K562 (cell line): ENCODE data around the gene MCFD2. TPM values are rescaled to one million over a fixed set of nuclear protein-coding genes. Genes with fewer than 3 reads are reported as not detected.

Experiments used
- BCLAF1 ChIP-seq, 2 experiments: fragments of 450-650 bp in 1 of 2; IDR thresholded peaks; 2 replicates each; pipeline ENCODE4 v1.6.1; 2011 to 2017; ENCODE audit warnings: low read depth in 2 of 2, antibody characterized with exemption in 1 of 2, borderline replicate concordance in 1 of 2, low read length in 1 of 2, mild to moderate bottlenecking in 1 of 2, mixed read lengths in 1 of 2; ENCODE audit not compliant: control insufficient read depth in 1 of 2
- CBFA2T3 ChIP-seq: fragments of 450-650 bp; IDR thresholded peaks from 2 replicates; pipeline ENCODE4 v1.6.1; 2017
- CHD7 ChIP-seq: fragments of 200-600 bp; sonication (generic); IDR thresholded peaks from one replicate; pipeline ENCODE4 v1.6.1; 2012; ENCODE audit warnings: mild to moderate bottlenecking, low read depth, low read length, inconsistent platforms
- ID3 ChIP-seq, 2 experiments: fragments of 250-450 bp in 1 of 2; fragments of 450-650 bp in 1 of 2; sonication (Bioruptor Pico) in 1 of 2; IDR thresholded peaks; 2 replicates each; pipeline versions ENCODE4 v1.6.1 to v1.8.0; 2016 to 2021; ENCODE audit warnings: mild to moderate bottlenecking in 2 of 2, moderate library complexity in 2 of 2, missing compliant biosample characterization in 1 of 2, missing genetic modification characterization in 1 of 2
- KHSRP ChIP-seq: fragments of 450-650 bp; IDR thresholded peaks from 2 replicates; pipeline ENCODE4 v1.6.1; 2017
- NRF1 ChIP-seq, 2 experiments: fragments of 450-650 bp; IDR thresholded peaks in 1 of 2; conservative IDR thresholded peaks in 1 of 2; 2 replicates each; pipeline ENCODE4 v1.6.1; 2014; ENCODE audit warnings: mild to moderate bottlenecking in 2 of 2
- SMARCC2 ChIP-seq: fragments of 450-650 bp; IDR thresholded peaks from 2 replicates; pipeline ENCODE4 v1.6.1; 2017; ENCODE audit warnings: antibody characterized with exemption, moderate library complexity, mild to moderate bottlenecking, low read depth
- TCFL5 ChIP-seq: fragments of 250-450 bp; sonication (Bioruptor Pico); conservative IDR thresholded peaks from 2 replicates; pipeline ENCODE4 v1.6.1; 2021; ENCODE audit warnings: mild to moderate bottlenecking, moderate library complexity, matching md5 sums
- ZBTB33 ChIP-seq: sonication (generic); formaldehyde crosslinking; IDR thresholded peaks from 2 replicates; pipeline ENCODE4 v1.8.1; 2023; ENCODE audit warnings: mild to moderate bottlenecking, missing genetic modification reagents
- polyA plus RNA-seq, 8 experiments: library from polyadenylated mRNA; depleted of rRNA in 4 of 8; stranded (reverse) in 5 of 8; unstranded in 3 of 8; fragments of >200 nt; fragmentation: Nextera tagmentation in 2 of 8; fragmentation: Illumina TruSeq in 1 of 8; extraction: Ambion mirVana in 2 of 8; extraction: Trizol in 1 of 8; gene quantifications; 2 replicates each; pipeline versions ENCODE4 v1.2.1 to v1.2.3, GENCODE V29; 2011 to 2014; ENCODE audit warnings: inconsistent platforms in 1 of 8, missing spikeins in 1 of 8
- total RNA-seq, 7 experiments: library from RNA; depleted of rRNA in 6 of 7; stranded (reverse); fragments of >200 nt in 6 of 7; fragmentation: Illumina TruSeq in 2 of 7; extraction: Trizol in 2 of 7; gene quantifications; 2 replicates each; pipeline versions ENCODE4 v1.2.1 to v1.2.3, GENCODE V29; 2011 to 2021; ENCODE audit warnings: low replicate concordance in 1 of 7

Gene MCFD2
- total and polyA plus RNA-seq, 9 of the 15 experiments (the other 6 are each of a cell fraction or from before 2014, with no cell fraction given), result 78.6 to 237 (median 123) TPM

- no peak for TF ChIP-seq ID3 (CRISPR knock-in tag; IDR thresholded peaks at IDR 0.05)
- TF ChIP-seq ID3 (tag; IDR thresholded peaks at IDR 0.05), result peak; percentile 14; the same call in 1 of the 2 replicates
- TF ChIP-seq SMARCC2, result no peak
- no peak for TF ChIP-seq BCLAF1 (IDR thresholded peaks at IDR 0.05; ENCODE audit: borderline replicate concordance in 1 of 2, control insufficient read depth in 1 of 2, low read depth in 2 of 2, low read length in 1 of 2)
- TF ChIP-seq CBFA2T3, result peak; percentile 73
- no peak for TF ChIP-seq KHSRP
- no peak for TF ChIP-seq ZBTB33
- no peak for TF ChIP-seq TCFL5 (CRISPR knock-in tag)
- no peak for TF ChIP-seq CHD7
- TF ChIP-seq NRF1 (conservative IDR thresholded peaks at IDR 0.05 in 1 of 2, IDR thresholded peaks at IDR 0.05 in 1 of 2), result peak in 1 of 2 experiments; percentile 10; a peak in 1 of 4 replicates
Observed at GRCh38 chr2:46954951-46955571, 39.5 kb upstream of the MCFD2 start (continued).
